ENCODE data around the gene SH2B3. TPM values are rescaled to one million over a fixed set of nuclear protein-coding genes. Genes with fewer than 3 reads are reported as not detected.
"Not testable (repeated sequence)": the region's sequence is repeated elsewhere in the genome, so short reads cannot be mapped to it uniquely, and the experiment has no call there.

SH2B3 gene
- total and polyA plus RNA-seq, 8 donors = 19.2 to 42.0 (median 22.5) TPM

- Histone ChIP-seq H3K36me3 (peaks cover under 1 to 84% of the 10 kb centered on the region in 2 donors), H3K27ac (no peak overlapping the region), H3K4me1 (peaks cover 0 to 12% of the 10 kb centered on the region in 2 donors), H3K4me3 (no peak overlapping the region), H3K9me3 (no peaks in the 10 kb centered on the region), H3K27me3 (no peaks in the 10 kb centered on the region)
- no peak for DNase-seq
- intact Hi-C loops (cut with DNase I) = no loop called here
- no peak for ATAC-seq
- TF ChIP-seq, protein P1, sequence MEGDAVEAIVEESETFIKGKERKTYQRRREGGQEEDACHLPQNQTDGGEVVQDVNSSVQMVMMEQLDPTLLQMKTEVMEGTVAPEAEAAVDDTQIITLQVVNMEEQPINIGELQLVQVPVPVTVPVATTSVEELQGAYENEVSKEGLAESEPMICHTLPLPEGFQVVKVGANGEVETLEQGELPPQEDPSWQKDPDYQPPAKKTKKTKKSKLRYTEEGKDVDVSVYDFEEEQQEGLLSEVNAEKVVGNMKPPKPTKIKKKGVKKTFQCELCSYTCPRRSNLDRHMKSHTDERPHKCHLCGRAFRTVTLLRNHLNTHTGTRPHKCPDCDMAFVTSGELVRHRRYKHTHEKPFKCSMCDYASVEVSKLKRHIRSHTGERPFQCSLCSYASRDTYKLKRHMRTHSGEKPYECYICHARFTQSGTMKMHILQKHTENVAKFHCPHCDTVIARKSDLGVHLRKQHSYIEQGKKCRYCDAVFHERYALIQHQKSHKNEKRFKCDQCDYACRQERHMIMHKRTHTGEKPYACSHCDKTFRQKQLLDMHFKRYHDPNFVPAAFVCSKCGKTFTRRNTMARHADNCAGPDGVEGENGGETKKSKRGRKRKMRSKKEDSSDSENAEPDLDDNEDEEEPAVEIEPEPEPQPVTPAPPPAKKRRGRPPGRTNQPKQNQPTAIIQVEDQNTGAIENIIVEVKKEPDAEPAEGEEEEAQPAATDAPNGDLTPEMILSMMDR (IDR thresholded peaks at IDR 0.05) = no peak
Measured at GRCh38 chr12:111455448-111456320, 50.0 kb downstream of the SH2B3 start.

DNA sequence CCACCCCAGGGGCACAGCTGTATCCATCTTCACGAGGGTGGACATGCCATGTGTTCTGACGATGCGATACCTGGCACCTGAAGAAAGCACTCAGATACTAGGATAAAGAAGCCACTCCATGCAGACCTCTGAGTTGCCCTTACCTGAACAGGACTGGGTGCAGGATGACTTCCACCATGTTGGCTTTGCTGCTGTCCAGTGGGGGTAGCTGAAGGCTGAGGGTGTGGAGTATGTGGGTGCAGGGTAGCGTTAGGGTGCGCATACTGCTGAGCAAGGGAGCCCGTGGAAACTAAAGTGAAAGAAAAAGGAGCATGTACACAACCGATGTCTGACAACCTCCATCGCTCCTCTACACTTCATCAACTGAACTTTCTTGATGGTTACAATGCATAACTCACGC, 51.3 kb downstream of the SH2B3 start:
- Histone ChIP-seq H3K27me3 (no peaks in the 10 kb centered on the region), H3K4me3 (no peak overlapping the region), H3K4me1 (no peaks in the 10 kb centered on the region), H3K9me3 (no peaks in the 10 kb centered on the region), H3K36me3 (peaks cover 3 to 80% of the 10 kb centered on the region in 2 donors), H3K27ac (no peak overlapping the region)
- DNase-seq = no peak
- TF ChIP-seq, protein P1 (IDR thresholded peaks at IDR 0.05) = no peak
- ATAC-seq = no peak
- intact Hi-C loops (cut with DNase I) = no loop called here

- TF ChIP-seq, protein P1 (IDR thresholded peaks at IDR 0.05) = no peak
- Histone ChIP-seq H3K36me3 (peaks cover 3 to 77% of the 10 kb centered on the region in 2 donors), H3K9me3 (no peaks in the 10 kb centered on the region), H3K4me3 (no peak overlapping the region), H3K4me1 (peaks cover 0 to 4% of the 10 kb centered on the region in 2 donors), H3K27me3 (no peaks in the 10 kb centered on the region), H3K27ac (no peak overlapping the region)
- ATAC-seq (no peak), DNase-seq (no peak)
- intact Hi-C loops (cut with DNase I) = no loop called here
Measured at GRCh38 chr12:111457577-111457976, 51.9 kb downstream of the SH2B3 start.

- Histone ChIP-seq H3K27ac (no peak overlapping the region), H3K4me1 (peaks cover 0 to 5% of the 10 kb centered on the region in 2 donors), H3K36me3 (peaks cover 3 to 72% of the 10 kb centered on the region in 2 donors), H3K27me3 (no peaks in the 10 kb centered on the region), H3K4me3 (no peak overlapping the region), H3K9me3 (no peaks in the 10 kb centered on the region)
- ATAC-seq (no peak), DNase-seq (no peak)
- intact Hi-C loops (cut with DNase I) = no loop called here
- TF ChIP-seq, protein P1 (IDR thresholded peaks at IDR 0.05) = no peak
Measured at GRCh38 chr12:111458546-111459172, 52.9 kb downstream of the SH2B3 start.

GRCh38 chr12:111460111-111460510, 54.4 kb downstream of the SH2B3 start:
- H3K9me3 ChIP-seq; intact Hi-C loops (cut with DNase I); ATAC-seq; H3K27me3 ChIP-seq; H3K27ac ChIP-seq; H3K4me1 ChIP-seq; DNase-seq; H3K4me3 ChIP-seq: not testable (repeated sequence)
- H3K36me3 ChIP-seq = peaks cover 3 to 62% of the 10 kb centered on the region in 2 donors
